NCI-H2227 (cell line): ENCODE results near the gene LRRC19.

ENCODE experiments used
- DNase-seq: peaks from one replicate; lab custom pipeline; 2025; ENCODE audit not compliant: unreplicated experiment; lab: John Stamatoyannopoulos, UW

LRRC19 gene, protein sequence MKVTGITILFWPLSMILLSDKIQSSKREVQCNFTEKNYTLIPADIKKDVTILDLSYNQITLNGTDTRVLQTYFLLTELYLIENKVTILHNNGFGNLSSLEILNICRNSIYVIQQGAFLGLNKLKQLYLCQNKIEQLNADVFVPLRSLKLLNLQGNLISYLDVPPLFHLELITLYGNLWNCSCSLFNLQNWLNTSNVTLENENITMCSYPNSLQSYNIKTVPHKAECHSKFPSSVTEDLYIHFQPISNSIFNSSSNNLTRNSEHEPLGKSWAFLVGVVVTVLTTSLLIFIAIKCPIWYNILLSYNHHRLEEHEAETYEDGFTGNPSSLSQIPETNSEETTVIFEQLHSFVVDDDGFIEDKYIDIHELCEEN

DNA sequence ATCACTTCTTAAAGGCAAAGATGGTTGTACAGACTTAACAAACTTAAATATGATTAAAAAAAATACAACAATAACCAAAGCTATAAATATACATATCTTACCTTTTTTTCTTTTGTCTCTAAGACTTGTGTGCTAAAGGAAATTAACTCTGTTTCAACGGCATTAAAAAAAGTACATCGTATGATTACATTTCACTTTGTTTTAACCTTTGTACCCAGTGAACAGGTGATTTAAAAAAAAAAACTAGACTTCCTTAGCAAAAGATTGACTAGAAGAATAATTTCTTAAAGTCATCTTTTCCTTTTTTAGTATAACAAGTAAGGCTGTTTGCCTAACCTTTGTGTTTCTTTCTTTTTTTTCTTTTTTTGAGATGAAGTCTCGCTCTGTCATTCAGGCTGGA lies at the start of gene LRRC19:
Gene LRRC19, minus strand, starts transcription at position 182 of the 400 bp plus-strand sequence. CDS start 5,978 bp downstream, outside the sequence.
- DNase-seq: no peak

GRCh38 chr9:27054841-27055240 lies 49.4 kb upstream of the LRRC19 start:
- no peak for DNase-seq

DNA sequence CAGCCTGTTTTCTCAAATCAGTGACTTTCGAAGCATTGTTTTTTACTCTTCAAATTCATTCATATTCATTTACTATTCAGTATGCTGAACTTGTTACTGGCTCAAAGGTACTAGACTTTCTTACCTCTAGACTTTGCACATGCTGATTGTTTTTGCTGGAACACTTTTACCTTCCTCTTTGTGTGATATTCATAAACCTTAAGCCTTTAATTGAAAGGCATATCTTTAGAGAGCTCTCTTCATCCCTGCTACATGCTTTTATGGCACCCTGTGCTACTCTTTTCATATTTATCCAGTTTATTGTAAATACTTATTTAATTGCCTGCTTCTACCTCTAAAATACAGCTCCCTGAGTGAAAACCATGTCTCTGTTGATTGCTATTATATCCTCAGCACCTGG lies 48.7 kb upstream of the LRRC19 start:
- no peak for DNase-seq

- no peak for DNase-seq
Observed at GRCh38 chr9:27053369-27054022, 48.0 kb upstream of the LRRC19 start.

- no peak for DNase-seq
Observed at GRCh38 chr9:27047136-27047535, 41.7 kb upstream of the LRRC19 start.

- no peak for DNase-seq
Observed at GRCh38 chr9:27043176-27043575, 37.7 kb upstream of the LRRC19 start.

DNA sequence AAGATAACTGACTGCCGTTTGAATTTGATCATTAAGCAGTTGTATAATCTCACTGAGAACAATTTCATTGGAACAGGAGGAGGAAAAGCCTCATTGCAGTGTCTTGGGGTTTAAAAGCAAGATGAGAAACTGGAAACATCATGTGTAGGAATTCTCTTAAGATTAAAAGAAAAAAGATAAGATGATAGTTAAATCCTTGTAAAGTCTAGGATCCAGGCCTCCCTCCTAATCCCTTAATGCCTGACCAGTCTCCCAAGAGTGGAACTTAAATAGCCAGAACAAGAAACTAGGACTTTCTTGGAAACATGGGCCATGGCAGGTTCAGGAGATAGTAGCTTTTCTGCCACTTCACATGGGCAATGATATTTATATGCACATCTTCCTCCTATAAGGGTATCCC lies 37.0 kb upstream of the LRRC19 start:
- DNase-seq: no peak

GRCh38 chr9:27041746-27042145 lies 36.3 kb upstream of the LRRC19 start:
- no peak for DNase-seq

DNA sequence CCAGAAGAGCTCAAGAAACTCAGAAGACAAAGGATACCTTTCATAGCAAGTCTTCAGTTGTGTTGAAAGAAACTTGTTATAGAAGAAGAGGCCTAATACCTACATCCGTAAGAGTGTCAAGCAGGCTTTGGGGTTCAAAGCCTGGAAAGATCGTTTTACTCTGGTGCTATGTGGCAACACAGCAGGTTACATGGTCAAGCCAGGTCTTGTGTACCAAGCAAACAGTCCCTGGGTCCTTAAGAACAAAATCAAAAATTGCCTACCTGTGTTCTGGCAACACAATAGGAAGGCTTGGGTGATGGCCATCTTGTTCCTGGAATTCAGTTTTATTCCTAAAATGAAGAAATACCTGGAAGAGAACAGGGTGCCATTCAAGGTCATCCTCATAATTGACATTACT lies 32.0 kb upstream of the LRRC19 start:
- DNase-seq: no peak

- DNase-seq: peak; percentile 34
Observed at GRCh38 chr9:27033815-27034403, 28.4 kb upstream of the LRRC19 start.

DNA sequence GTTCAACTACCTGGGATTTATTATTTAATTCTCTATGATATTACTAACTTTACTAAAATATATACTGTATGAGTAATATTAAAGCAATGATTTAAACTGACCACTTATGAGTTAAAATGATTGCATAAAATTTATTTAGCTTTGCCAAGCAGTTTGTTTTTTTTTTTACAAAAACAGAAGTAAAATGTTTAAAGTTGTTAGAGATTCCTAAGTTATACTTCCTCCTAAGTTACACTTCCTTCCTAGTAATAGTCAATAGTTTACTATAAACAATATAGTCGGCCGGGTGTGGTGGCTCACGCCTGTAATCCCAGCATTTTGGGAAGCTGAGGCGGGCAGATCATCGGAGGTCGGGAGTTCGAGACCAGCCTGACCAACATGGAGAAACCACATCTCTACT lies 23.7 kb upstream of the LRRC19 start:
- no peak for DNase-seq

- DNase-seq: no peak
Observed at GRCh38 chr9:27022920-27023319, 17.4 kb upstream of the LRRC19 start.

DNA sequence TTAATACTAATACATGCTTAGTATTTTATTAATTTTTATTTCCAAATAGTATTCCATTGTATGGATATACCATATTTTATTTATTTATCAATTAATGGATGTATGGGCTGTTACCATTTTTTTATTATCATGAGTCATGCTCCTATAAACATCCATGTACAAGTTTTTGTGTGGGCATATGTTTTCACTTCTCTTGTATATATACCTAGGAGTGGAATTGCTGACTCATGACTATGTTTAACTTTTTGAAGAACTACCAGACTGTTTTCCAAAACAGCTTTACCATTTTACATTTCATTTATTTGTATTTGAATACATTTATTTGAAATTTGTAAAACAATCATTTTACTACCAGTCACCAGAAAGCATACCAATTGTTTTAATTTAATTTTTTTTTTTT lies 14.1 kb upstream of the LRRC19 start:
- DNase-seq: no peak

DNA sequence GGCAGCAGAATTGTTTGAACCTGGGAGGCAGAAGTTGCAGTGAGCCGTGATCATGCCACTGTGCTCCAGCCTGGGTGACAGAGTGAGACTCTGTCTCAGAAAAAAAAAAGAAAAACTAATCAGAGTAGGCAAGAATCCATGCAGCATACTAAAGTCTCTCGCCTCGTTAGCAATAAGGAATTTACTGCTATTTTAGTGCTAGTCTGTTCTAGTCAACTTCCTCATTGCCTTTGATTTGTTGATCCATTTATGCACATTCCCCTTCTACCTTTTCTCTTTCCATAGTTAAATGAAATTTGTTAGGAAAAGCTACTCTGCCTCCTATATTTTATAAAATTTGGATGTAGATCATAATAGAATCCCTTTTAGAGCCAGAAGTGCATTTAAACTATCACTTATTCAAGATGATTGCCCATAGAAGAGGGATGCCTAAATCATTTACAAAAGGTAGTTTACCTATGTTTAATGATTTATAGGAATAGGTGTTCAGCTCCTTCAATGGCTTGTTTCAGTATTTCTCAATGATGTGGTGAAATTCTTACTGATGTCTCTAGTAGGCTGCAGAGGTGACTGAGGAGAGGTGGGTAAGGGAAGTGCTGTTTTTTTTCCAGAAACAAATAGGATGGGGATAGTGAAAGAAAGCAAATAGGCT lies 1.9 kb downstream of the LRRC19 start:
- DNase-seq: no peak

DNA sequence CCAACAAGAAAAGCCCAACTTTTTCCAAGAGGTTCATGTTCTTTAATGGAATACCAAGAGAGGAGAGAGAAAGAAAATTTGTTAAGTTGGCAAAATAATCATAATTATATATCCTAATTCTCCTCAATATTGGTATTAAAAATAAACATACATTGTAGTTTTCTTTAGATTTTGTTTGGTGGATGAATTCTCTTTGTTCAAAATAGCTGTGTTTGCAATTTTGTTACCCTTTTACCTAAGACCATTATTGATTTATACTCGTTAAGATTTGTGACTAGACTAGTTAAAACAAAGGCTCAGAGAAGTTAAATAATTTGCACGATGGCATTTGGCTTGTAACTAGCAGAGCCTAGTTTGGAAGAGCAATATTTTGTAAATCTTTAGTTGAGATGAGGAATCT lies 9.7 kb downstream of the LRRC19 start:
- no peak for DNase-seq

DNA sequence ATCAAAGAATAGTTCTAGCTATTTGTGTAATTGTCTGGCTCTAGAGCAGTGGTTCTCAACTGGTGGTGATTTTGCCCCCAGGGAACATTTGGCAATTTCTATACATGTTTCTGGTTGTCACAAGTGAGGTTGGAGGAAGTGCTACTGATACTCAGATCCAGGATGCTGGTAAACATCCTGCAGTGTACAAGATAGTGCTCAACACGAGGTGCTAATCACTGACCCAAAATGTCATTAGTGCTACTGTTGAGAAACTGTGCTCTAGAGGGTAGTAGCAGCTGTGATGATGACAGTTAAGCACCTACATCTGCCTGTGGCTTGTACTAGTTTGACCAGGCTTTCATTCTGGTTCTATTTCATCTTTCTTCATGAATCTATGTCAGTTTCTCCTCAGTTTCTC lies 22.1 kb downstream of the LRRC19 start:
- no peak for DNase-seq

DNA sequence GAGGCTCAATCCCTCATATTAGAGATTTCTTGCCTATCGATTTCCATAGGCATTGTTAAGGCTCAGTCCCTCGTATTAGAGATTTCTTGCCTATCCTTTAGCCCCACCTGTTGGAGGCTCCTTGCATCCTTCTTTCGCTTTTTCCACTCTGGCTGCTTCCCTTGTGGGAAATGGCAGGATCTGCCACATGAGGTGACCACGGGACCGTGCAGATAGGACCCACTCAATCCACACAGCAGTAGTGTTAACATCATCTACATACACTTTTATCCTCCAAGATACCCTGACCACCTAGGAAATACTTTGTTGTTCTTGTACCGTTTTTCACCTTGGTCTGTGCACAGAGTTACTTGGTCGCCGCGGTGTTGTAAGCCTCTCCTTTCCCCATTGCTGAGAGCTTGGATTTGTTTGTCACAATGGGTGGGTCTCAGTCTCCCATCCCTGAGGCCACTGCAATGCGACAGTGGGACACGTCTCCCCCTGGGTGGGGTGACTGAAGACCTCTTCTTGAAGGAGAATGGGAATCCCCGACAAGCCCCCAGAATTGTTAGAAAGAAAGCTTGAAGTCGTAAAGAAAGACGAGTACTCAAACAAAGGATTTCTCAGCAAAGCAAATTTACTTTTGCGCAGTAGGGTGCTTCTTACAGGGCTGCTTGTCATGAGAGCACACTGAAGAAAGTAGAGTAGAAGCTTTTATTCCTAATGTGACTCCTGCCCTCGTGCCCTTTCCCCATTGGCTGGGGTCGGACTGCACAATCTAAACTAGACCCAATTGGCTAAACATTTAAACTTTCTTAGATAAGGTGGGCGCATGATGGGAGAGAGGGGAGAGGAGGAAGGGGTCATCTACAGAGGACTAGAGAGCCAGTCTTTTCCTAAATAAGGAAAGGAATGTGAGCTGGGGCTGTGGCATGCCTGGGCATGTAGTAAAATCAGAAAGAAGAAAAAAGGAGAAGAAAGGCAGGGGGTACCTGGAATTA lies 29.5 kb downstream of the LRRC19 start:
- DNase-seq: peak; percentile 3

DNA sequence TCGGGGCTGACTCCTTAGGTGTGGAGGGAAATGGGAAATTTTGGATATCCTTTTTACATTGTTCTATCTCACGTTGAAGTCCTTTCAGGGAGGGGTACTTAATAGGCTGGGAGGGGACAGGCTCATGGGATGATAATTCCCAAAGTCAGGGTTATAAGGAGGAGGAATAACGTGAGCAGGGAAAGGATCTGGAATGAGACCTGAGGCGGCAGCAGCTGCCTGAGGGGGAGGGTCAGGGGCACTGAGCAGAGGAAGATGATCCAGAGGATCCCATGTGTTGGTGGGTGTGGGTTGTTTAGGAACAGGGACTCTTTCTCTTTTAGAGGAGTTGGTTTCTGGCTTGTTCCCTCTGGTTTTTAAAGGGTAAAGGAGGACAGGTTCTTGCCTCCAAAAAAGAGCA lies 30.5 kb downstream of the LRRC19 start:
- DNase-seq: no peak

- no peak for DNase-seq
Observed at GRCh38 chr9:26973989-26974388, 31.5 kb downstream of the LRRC19 start.

- no peak for DNase-seq
Observed at GRCh38 chr9:26971721-26972120, 33.8 kb downstream of the LRRC19 start.

DNA sequence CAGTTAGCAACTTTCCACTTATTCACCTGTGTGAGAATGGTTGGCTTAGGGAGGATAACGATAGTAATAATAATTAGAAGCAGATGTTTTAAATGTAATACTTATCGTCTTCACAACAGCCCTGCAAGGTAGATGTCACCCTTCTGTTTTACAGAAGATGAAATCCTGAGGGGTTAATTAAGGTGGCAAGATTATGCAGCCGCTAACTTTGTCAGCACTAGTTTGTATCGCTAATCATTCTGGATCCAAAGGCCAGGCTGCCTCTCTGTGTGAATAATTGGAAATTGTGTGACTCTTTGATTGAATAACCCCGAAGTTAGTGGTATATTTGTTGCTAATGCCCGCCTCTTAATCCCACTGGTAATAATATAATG lies 48.6 kb downstream of the LRRC19 start:
- DNase-seq: no peak
